Stimulated activated CD8-positive, alpha-beta memory T cell treated with anti-CD3 and anti-CD28 coated beads, Interleukin-7, amount 100 ng/mL, for 48 hours (primary cell): ENCODE results near the gene NHLRC3.
A peak's percentile ranks its signal among the peaks of the same experiment; 100 is the strongest.
"Not testable (repeated sequence)": the region's sequence is repeated elsewhere in the genome, so short reads cannot be mapped to it uniquely, and the experiment has no call there.

Source experiments
- DNase-seq, 2 donors: peaks; one replicate each; pipeline ENCODE4 v3.0.0-alpha.2; 2020; ENCODE audit warnings: low read depth in 1 of 2; ENCODE audit errors: extremely low read depth in 1 of 2

Gene NHLRC3, protein sequence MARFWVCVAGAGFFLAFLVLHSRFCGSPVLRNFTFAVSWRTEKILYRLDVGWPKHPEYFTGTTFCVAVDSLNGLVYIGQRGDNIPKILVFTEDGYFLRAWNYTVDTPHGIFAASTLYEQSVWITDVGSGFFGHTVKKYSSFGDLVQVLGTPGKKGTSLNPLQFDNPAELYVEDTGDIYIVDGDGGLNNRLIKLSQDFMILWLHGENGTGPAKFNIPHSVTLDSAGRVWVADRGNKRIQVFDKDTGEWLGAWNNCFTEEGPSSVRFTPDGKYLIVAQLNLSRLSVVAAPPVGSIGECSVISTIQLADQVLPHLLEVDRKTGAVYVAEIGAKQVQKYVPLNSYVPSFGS

DNA sequence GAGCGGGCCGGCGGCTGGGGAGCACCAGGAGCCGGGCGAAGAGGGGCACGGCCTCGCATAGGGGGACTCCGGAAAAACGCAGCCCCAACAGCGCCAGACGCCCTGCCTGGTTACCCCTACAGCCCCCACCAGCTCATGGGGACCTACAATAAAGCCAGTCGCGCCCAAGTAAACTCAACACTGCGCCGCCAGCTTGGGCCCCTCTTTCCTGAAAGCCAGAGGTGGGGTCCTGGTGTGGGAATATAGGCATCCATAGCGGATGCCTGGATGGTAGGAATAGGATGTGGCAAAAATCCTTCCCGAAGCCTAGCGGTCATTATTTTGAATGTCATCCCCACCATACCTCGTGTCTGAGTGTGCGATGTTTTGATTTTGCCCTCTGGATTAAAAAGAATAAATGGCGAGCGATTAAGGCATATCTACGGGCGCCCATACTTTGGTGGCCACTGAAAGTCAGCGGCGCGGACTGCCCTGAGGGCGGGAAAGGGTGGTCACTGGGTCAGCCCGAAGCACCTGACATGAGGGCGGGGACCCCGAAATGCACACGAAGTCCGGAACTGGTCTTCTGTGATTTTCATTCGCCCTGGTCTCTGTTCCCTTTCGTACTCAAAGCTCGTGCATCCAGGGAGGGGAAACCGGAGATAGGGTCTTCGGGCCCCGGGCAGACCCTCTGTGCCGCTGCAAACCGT is at the start of gene NHLRC3, which contains the start of gene PROSER1:
Gene NHLRC3 (plus strand): TSS at position 577 of the 689 bp plus-strand sequence. CDS start 184 bp downstream, outside the sequence.
Gene PROSER1 (minus strand): TSS at position 210 of the 689 bp plus-strand sequence. CDS start 847 bp downstream, outside the sequence.
- peak; percentile 68 to 84 for DNase-seq

DNA sequence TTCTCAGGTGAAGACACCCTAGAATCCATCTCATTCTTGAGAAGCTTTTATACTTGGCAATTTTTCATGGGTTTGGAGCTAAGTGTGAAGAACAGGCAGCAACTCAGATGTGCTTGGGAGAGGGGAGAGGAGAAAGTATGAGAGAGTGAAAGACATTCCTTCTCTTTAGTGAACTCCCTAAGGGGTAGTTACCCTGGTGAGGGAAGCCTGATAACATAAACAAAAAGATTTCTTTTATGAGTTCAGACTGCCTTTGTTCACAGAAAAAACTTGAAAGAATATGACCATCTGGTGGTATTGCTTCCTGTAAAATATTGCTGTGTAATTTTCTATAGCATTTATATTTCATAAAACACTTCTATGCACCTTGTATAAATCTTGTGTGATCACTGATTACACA is 47.6 kb upstream of the NHLRC3 start, which contains the start of gene STOML3:
Gene STOML3 (minus strand): TSS at position 139 of the 400 bp plus-strand sequence. CDS start 110 bp downstream, at position 29.
- no peak for DNase-seq

DNA sequence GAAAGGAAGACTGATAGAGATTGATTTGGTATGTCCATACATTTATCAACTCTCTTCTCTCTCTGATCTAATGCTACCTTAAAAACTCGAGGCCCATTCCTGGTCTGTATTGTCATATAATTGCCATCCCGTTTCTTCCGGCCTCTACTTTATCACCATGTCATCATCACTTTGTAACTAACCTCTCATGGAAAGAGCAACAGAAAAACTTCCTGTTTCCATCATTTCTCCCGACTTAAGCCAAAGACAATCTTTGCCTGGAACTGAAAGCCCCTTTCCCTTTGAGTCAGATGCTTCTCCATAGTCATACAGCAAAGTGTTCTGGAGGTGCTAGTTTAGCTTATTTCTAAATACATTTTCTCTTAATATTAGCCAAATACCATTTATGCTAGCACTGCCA is 44.9 kb upstream of the NHLRC3 start:
- no peak for DNase-seq

DNA sequence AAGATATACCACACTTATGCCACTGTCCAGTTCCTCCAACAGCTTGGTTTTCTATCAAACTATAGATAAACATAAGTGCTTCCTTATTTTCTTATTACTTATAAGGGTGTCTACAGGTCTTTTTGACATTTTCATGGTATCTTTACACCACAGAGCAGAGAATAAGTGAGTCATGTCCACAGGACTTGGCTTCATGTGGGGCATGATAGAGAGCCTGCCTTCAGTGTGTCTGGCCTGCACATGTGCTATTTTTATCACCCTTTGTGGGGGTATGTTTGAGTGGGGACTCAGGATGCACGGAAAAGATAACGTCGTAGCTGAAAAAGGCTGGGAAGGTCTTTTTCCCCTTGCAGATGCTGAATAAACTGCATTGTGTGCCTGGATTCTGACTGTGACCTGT is 39.5 kb upstream of the NHLRC3 start:
- DNase-seq, result no peak

DNA sequence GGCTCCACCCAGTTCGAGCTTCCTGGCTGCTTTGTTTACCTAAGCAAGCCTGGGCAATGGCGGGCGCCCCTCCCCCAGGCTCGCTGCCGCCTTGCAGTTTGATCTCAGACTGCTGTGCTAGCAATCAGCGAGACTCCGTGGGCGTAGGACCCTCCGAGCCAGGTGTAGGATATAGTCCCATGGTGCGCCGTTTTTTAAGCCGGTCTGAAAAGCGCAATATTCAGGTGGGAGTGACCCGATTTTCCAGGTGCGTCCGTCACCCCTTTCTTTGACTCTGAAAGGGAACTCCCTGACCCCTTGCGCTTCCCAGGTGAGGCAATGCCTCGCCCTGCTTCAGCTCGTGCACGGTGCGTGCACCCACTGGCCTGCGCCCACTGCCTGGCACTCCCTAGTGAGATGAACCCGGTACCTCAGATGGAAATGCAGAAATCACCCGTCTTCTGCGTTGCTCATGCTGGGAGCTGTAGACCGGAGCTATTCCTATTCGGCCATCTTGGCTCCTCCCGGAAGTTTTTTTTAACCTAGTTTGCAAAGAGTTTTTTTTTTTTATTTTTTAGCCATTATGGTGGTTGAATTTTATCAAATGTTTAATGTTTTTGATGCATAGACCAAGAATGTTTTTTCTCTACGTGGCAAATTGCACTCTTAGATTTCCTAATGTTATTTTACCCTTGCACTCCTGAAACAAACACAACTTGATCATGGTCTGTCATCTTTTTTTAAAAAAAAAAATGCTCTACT is 31.7 kb upstream of the NHLRC3 start:
- not testable (repeated sequence) for DNase-seq

DNA sequence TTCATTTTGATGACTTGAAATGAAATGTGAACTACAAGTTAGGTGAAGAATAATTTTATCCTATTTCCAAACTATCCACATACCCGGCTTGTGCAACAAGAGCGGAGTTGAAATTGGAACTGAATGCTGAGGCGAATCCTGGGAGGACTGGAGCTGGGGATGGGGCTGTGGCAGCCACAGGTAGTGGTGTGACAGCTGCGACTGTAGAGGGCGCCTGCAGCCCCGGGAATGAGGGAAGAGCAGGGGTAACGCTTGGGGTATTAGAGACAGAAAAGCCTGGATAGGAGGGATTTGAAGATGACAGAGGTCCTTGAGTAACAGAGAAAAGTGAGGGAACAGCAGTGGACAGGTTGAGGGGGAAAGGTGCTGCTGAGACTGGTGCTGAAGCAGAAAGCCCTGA is 25.6 kb upstream of the NHLRC3 start:
- no peak for DNase-seq

DNA sequence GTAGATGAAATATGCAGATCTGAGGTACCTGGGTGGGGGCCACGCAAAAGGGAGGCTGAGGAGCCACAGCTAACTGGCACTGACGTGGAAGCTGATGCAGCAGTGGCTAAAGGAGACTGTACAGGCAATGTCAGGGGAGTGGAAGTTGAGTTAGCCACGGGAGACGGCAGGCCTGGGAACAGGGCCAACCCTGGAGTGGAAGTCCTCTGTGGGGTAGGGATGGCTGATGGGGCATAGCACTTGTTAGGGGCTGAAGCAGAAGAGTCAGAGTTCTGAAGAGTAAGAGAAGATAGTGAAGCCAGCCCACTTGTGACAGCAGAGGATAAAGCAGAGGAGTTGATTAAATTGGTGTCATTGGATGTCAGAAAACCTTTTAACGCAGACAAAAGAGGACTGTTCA is 24.8 kb upstream of the NHLRC3 start:
- no peak for DNase-seq

DNA sequence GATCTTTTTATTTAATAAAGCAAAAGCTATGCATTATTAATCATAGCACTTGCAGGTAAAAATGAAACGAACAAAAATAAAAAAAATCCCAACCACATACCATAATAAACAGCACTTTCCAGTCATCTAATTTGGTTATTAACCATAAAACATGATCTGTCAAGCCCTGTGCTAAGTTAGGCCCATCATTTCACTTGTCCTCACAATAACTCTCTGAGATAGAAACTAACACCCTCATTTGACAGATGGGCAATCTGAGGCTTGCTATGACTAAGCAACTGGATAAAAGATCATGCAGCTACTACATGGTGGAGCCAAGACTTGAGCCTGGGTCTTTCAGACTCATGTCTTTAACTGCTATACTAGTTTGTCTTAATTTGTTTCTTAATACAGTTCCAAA is 22.2 kb upstream of the NHLRC3 start:
- no peak for DNase-seq

DNA sequence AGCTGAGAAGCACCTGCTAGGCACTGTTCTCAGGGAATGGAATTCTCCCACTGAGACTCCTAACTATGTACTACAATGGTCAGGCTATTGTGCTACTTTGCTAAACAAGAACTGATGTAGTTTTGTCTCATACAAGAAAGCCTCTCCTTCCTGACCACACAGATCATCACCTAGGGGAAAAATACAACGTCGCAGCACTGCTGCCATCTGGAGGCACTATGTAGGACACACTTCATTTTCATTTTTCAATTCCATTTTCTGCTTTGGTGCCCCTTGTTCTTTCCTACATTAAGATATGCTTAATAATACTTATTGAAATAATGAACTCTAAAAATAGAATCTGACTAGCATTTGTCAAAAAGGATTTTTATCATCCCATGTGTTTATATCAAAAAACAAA is 21.5 kb upstream of the NHLRC3 start:
- DNase-seq, result no peak

DNA sequence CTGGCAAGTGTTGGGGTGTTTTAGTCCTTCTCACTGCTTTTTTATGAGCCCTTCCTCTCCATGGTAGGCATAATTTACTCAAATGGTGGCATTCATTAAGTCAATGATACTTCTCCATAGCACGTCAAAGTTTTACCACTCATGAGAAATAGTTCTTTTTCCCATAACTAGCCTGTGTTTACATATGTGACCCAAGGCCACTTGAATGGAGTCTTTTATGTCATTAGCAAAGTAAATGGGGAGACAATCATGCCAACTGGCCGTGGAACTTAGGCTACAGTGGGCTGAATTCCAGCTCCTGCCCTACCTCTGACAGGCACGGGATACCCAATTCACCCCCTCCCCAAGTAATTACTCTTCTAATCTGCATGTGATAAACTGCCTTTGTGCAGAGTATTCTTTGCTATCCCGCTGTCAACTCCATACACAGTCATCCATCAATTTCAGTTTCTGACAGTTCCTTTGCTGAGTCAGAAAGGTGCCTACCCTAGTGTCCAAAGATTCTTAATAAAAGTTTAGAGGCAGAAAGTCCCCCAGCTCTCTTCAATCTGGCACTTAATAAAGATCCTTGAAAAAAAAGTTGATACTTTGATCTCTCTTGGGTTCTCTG is 17.3 kb upstream of the NHLRC3 start:
- no peak for DNase-seq

DNA sequence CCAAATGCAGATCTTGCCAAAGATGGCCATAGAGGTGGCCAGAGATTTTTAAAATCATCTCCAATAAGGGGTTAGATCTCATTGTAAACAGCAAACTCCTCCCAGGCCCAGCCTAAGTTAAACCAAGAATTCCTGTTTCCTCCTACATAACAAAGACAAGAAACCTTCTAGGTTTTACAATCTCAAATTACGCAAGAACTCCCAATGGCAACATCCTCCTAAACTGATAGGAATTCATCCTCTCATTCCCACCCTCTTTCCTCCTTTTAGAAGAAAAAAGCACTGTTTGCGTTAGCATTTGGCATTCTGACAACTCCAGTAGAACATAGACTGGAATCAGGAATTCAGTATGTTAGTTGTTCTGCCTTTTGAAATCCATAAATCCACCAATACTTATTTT is 14.9 kb upstream of the NHLRC3 start:
- no peak for DNase-seq

DNA sequence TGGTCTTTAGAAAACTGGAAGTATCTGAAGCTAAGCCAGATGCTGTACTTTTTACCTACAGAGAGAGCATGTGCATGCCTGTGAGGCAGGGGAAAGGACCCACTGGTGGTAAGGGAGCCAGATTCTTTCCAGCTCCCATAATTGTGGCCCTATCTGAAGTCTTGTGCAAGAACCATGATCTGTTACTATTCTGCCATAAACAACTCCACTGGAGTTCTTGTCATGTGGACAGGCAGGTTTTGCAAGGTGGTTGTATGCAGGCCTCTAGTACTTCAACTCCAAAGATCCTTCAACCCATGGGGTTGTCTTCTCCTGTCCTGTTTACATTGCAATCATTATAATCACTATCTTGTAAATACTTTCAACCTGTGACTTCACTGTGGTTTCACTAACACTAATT is 14.5 kb upstream of the NHLRC3 start:
- DNase-seq, result no peak

DNA sequence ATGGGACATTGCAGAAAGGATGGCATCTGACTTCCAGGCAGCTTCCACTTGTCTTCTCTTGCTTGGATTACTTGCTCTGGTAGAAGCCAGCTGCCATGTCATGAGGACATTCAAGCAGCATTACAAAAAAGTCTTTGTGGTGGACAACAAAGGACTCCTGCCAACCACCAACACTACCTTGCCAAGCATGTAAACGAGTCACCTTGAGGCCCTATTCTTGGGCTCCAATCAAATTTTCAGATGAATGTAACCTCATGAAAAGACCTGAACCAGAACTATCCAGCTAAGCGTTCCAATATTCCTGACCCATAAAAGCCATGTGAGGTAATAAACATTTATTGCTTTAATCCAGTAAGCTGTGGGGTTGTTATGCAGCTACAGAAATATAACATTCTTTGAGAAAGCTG is 12.8 kb upstream of the NHLRC3 start:
- no peak for DNase-seq

DNA sequence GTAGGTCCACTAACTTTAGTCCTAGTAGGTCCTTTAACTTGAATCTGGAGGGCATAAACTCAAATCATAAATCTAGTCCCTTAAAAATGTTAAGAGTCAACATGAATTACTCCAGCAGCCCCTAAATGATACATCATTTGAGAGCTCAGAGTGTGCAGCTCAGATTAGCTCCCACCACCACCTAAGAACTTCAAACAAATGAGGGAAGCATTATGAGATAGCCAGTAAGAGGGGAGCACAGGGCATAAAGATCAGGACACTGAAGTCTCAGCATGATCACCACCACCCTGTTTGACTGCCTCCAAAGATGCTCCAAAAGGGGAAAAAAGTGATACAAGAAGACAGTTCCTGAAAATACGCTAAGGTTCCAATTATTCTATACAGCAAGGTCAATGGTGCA is 6.1 kb upstream of the NHLRC3 start:
- no peak for DNase-seq

DNA sequence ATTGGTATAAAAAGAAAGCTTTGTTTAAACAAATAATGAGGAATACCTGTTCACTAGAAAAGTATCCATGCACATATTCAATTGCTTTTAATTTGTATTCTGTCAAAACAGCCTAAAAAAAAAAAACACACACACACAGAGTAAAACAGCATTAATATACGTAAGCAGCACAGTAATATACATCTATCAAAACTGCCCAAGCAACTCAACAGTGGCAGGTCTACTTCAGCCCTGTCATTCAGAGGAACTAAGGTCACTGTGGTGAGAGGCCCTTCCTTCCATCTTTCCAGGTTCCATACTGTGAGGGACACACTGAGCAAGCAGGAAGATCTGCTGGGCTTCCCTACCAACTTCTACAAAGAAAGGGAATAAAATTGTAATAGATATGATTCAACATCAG is 4.2 kb upstream of the NHLRC3 start:
- no peak for DNase-seq

DNA sequence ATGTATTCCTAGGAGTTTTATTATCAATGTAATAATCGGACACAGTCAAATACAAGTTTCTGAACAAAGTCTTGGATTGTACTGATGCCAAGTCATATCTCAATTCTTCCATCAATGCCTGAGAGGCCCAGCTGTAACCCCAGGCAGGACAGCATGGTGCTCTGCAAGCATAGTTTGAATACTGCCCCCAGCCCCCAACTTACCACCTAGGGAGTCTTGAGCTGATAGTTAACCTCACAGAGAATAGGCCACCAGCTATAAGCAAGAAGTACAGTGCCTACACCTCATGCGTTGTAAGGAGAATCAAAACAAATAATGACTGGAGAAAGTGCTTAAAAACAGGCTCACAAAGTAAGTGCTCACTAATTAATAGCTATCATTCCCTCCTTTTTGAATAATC is 3.1 kb upstream of the NHLRC3 start:
- no peak for DNase-seq

DNA sequence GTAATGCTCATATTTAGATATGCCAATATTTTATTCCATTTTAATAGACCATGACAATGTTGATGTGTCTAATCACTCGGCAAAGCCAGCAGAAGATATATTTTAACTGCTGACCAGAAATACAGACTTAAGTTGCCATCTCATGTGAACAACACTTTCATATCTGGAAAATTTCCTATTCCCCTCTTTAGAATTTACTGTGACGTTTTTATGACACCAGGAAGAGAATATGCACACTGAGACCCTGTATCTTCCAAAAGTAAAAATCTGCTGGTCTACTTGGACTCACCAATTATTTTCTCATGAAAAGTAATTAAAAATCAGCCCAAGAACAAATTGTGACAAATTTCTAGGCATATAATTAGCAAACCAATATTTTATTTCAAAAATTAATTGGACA is 2.5 kb upstream of the NHLRC3 start:
- DNase-seq, result no peak

DNA sequence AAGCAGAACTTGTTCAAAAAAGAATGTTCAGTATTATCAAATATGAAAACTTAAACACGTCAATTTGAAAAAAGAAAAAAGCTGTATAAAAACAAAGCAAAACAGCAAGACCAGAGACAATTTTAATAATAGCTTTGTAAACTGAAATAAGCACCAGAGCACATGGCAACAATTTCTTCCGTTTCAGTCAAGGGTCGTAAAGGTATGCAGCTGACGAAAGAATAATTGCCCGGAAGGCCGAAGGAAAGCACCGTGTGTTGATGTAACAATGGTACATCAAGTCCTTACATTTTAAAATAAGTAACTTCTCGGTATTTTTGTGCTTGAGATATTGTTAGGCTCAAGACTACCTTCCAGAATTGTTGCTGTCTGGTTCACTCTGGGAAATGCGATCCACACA is 2.0 kb upstream of the NHLRC3 start:
- no peak for DNase-seq

DNA sequence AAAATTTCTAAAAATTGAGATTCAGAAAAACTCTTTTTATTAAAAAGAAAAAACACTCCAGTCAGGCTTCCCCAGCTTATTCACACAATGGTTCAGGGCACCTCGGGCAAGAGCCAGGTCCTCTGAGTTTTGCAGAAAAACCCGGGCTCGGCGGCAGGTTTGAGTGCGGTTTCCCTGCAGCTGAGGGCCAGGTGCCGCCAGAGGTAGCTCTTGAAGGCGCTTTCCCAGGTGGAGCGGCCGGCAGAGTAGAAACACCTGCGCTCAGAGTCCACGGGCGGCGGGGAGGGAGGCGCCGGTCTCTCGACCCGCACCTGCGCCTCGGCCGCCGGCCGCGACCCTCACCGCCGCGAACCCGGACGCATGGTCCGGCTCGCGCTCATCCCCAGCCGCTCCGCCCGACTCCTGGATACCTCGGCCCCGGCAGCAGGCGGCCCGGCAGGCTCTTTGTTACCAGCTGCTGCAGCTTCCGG is 811 bp upstream of the NHLRC3 start:
- DNase-seq, result peak in 1 of 2 donors; percentile 7

DNA sequence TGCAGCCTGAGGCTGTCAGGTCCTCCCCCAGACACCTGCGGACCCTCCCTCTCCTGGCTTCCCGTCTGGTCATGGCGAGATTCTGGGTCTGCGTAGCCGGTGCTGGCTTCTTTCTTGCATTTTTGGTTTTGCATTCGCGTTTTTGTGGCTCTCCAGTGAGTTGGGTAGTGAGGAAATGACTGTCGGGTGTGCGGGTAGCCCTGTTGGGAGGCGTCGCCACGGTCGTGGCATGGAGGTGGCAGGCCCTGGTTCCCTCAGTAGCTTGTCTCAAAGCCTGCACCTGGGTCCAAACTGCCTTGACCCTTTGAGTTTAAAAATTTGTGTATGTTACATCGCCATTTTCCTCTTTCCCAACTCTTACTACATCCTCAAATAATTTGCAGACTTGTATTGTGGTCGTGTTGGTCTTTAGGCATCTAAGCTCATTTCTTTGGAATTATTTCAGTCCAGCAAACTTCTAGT is 344 bp downstream of the NHLRC3 start:
- peak; percentile 24 to 39 for DNase-seq

DNA sequence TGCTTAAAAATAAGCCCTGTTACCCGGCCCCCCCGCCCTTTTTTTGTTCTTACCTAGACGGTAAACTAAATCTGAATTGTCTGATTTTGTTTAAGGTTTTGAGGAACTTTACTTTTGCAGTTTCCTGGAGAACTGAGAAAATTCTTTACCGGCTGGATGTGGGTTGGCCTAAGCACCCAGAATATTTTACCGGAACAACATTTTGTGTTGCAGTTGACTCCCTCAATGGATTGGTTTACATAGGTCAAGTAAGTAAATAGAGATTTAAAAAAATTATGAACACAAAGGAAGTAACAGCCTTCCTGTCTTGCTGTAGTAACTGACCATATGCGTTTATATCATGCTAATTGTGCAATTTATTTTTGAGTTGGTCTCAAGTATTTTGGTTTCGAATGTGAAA is 785 bp downstream of the NHLRC3 start:
- DNase-seq, result no peak
